ENCODE measurements around the gene CLNK.

- TF ChIP-seq CTCF (IDR thresholded peaks at IDR 0.05 in 2 of 3, conservative IDR thresholded peaks at IDR 0.05 in 1 of 3; ENCODE audit: borderline replicate concordance in 1 of 3, insufficient read depth in 1 of 3, low read depth in 2 of 3, low read length in 2 of 3) (no peak), POLR2AphosphoS5 (IDR thresholded peaks at IDR 0.05; ENCODE audit: low read depth, low read length) (no peak), EGR1 (IDR thresholded peaks at IDR 0.05; ENCODE audit: low read depth) (no peak), SIN3A (IDR thresholded peaks at IDR 0.05; ENCODE audit: low read depth) (no peak), MAX (IDR thresholded peaks at IDR 0.05) (no peak), YY1 (IDR thresholded peaks at IDR 0.05; ENCODE audit: extremely low read depth, insufficient replicate concordance, low read depth, low read length) (no peak), POLR2A (IDR thresholded peaks at IDR 0.05; ENCODE audit: borderline replicate concordance, extremely low read depth, insufficient read depth, insufficient read length) (no peak)
Measured at GRCh38 chr4:10552591-10553280, 131.8 kb downstream of the CLNK start.

Data from HCT116 (cell line).